ENCODE data around the gene APBA2. TPM values are rescaled to one million over a fixed set of nuclear protein-coding genes. Genes with fewer than 3 reads are reported as not detected.

APBA2 gene
- total and polyA plus RNA-seq, 2 of the 4 experiments (the other 2 are of a cell fraction): 21.7 to 33.0 TPM

GRCh38 chr15:28930476-28931291 is 44.9 kb downstream of the APBA2 start:
- Histone ChIP-seq H3K4ac (ENCODE audit: low read depth, low read length) (no peak overlapping the region), H2BK5ac (ENCODE audit: low read depth, low read length, poor library complexity, severe bottlenecking) (no peak overlapping the region), H3K9ac (ENCODE audit: low read depth, low read length) (no peak overlapping the region), H2BK20ac (ENCODE audit: low read depth, low read length) (no peak overlapping the region), H2BK15ac (ENCODE audit: low read depth, low read length) (no peak overlapping the region), H3K4me3 (ENCODE audit: insufficient read depth, low read depth, low read length) (no peak overlapping the region), H3K4me2 (ENCODE audit: low read depth, low read length) (no peak overlapping the region), H3K18ac (ENCODE audit: low read depth, low read length) (no peak overlapping the region), H3K23ac (ENCODE audit: low read depth, low read length) (no peak overlapping the region), H2AK5ac (ENCODE audit: low read depth, low read length) (no peak overlapping the region), H3K14ac (replicated peaks; ENCODE audit: low read depth, low read length) (no peak overlapping the region), H3K36me3 (ENCODE audit: control insufficient read depth, insufficient read depth, low read length) (no peaks in the 10 kb centered on the region), H4K8ac (ENCODE audit: low read depth in 2 of 2, low read length in 2 of 2) (no peak overlapping the region), H2AFZ (replicated peaks; ENCODE audit: low read length, poor library complexity) (no peak overlapping the region), H3K27ac (ENCODE audit: insufficient read depth, low read length) (no peak overlapping the region), H2BK120ac (ENCODE audit: low read depth, low read length) (no peak overlapping the region), H4K20me1 (ENCODE audit: insufficient read depth, low read length) (peaks cover 8% of the 10 kb centered on the region), H3K27me3 (ENCODE audit: control insufficient read depth, insufficient read depth, low read length) (no peaks in the 10 kb centered on the region), H3K4me1 (ENCODE audit: control insufficient read depth, insufficient read depth, low read length) (no peaks in the 10 kb centered on the region), H3K56ac (ENCODE audit: extremely low read depth, insufficient read depth, low read length) (no peak overlapping the region; the same call in 1 of the 2 replicates), H3K9me1 (ENCODE audit: insufficient read depth, low read length) (0 out of 2 replicates have a peak, but pooled peaks cover 8% of the 10 kb centered on the region), H4K5ac (ENCODE audit: low read depth, low read length) (no peak overlapping the region), H4K91ac (ENCODE audit: insufficient read depth, low read depth, low read length) (no peak overlapping the region), H3K9me3 (ENCODE audit: control insufficient read depth, insufficient read depth, low read length) (peaks cover 2% of the 10 kb centered on the region), H2AK9ac (replicated peaks; ENCODE audit: low read depth, low read length, poor library complexity) (no peak overlapping the region), H3K79me1 (ENCODE audit: low read depth in 1 of 2, low read length in 2 of 2) (peaks cover 0 to 23% of the 10 kb centered on the region in 2 experiments; a peak in 2 of 4 replicates)
- TF ChIP-seq NFE2L2 (IDR thresholded peaks at IDR 0.05; ENCODE audit: low read depth, low read length) (no peak), USF2 (IDR thresholded peaks at IDR 0.05; ENCODE audit: low read depth, low read length) (no peak), POLR2A (IDR thresholded peaks at IDR 0.05; ENCODE audit: low read depth, low read length) (no peak), MAFK (IDR thresholded peaks at IDR 0.05; ENCODE audit: low read depth, low read length) (no peak), SMC3 (IDR thresholded peaks at IDR 0.05; ENCODE audit: low read depth, low read length) (no peak)
- ATAC-seq (ENCODE audit: low read depth): no peak
- DNase-seq: no peak
- intact Hi-C loops (cut with micrococcal nuclease) (no loop called here), in situ Hi-C loops (cut with MboI; ENCODE audit: low sequenced_read_pairs) (no loop called here), dilution Hi-C loops (cut with HindIII; ENCODE audit: low sequenced_read_pairs, unreplicated experiment) (no loop called here)
- ChIA-PET POLR2A (ENCODE audit: unreplicated experiment) (no interaction called here), CTCF (no interaction called here)
- 82% methylated on average over 2 of the region's 16 CpGs; no CpG with 5 or more reads in 1 of the 2 experiments for WGBS, 2 experiments (ENCODE audit: extremely low coverage in 2 of 2, insufficient read length in 1 of 2)
- no TSS peak for BruUV-seq (replicated peaks)
